Measurements from ENCODE around the gene EXOC3L1.

Gene EXOC3L1

GRCh38 chr16:67207249-67208091, 17.5 kb upstream of the EXOC3L1 start:
- no peak overlapping the region for H3K4me3 ChIP-seq (ENCODE audit: low read length)
- no peak for TF ChIP-seq CTCF (conservative IDR thresholded peaks at IDR 0.05; ENCODE audit: low read depth, low read length)
- no peak for DNase-seq (ENCODE audit: low read depth)

GRCh38 chr16:67206838-67207248, 16.9 kb upstream of the EXOC3L1 start:
- DNase-seq (ENCODE audit: low read depth), result no peak
- TF ChIP-seq CTCF (conservative IDR thresholded peaks at IDR 0.05; ENCODE audit: low read depth, low read length), result no peak
- H3K4me3 ChIP-seq (ENCODE audit: low read length), result no peak overlapping the region

GRCh38 chr16:67206129-67206837, 16.3 kb upstream of the EXOC3L1 start:
- H3K4me3 ChIP-seq (ENCODE audit: low read length), result no peak overlapping the region
- no peak for TF ChIP-seq CTCF (conservative IDR thresholded peaks at IDR 0.05; ENCODE audit: low read depth, low read length)
- no peak for DNase-seq (ENCODE audit: low read depth)

- H3K4me3 ChIP-seq (ENCODE audit: low read length), result no peak overlapping the region
- TF ChIP-seq CTCF (conservative IDR thresholded peaks at IDR 0.05; ENCODE audit: low read depth, low read length), result no peak
- no peak for DNase-seq (ENCODE audit: low read depth)
Measured at GRCh38 chr16:67204076-67204475, 14.1 kb upstream of the EXOC3L1 start.

- no peak for TF ChIP-seq CTCF (conservative IDR thresholded peaks at IDR 0.05; ENCODE audit: low read depth, low read length)
- H3K4me3 ChIP-seq (ENCODE audit: low read length), result no peak overlapping the region
- DNase-seq (ENCODE audit: low read depth), result no peak
Measured at GRCh38 chr16:67202956-67203493, 13.1 kb upstream of the EXOC3L1 start.

GRCh38 chr16:67202426-67202825, 12.5 kb upstream of the EXOC3L1 start:
- TF ChIP-seq CTCF (conservative IDR thresholded peaks at IDR 0.05; ENCODE audit: low read depth, low read length), result no peak
- no peak for DNase-seq (ENCODE audit: low read depth)
- no peak overlapping the region for H3K4me3 ChIP-seq (ENCODE audit: low read length)
